ENCODE data around the gene SLC4A11.

The SLC4A11 gene

DNA sequence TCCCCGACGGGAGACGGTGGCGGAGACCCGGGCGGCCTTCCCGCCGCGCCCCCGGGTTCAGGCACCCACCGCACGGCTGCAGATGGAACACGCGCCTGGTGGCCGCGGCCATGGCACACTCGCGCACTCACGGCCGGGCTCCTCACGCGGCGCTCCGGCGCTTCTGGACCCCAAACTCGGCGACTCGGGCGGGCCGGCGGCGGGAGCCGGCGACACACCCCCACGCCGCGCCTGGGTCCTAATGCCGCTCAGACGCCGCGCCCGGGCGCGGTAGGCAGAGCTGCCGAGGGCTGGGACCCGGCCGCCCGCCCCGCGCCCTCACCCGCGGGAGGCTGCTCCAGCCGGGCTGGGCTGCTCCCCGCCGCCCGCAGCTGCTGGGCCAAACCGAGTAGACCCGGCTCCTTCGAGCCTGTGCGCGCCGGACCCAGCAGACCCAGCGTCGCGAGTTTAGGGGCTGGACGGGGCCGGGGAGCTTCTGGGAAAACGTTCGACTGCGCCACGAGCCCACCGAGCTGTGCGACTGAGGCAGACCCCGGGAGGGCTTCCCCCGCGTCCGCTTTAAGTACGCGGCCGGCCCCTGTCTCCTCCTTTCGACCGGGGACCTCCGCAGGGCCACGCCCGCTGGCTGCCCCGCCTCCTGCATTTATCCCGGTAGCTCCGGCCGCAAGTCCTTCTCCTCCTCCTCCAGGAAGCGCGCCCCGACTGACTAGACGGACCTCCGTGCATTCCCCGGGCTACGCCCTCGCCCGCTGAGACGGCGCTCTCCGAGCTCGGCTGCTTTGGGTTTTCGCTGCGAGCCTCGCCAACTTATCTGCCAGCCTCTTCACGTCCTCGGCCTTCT is at the start of gene SLC4A11:
TSS of gene SLC4A11 (minus strand) at position 165 of the 841 bp plus-strand sequence. CDS start at position 112, 53 bp downstream.
- no peak for DNase-seq

DNA sequence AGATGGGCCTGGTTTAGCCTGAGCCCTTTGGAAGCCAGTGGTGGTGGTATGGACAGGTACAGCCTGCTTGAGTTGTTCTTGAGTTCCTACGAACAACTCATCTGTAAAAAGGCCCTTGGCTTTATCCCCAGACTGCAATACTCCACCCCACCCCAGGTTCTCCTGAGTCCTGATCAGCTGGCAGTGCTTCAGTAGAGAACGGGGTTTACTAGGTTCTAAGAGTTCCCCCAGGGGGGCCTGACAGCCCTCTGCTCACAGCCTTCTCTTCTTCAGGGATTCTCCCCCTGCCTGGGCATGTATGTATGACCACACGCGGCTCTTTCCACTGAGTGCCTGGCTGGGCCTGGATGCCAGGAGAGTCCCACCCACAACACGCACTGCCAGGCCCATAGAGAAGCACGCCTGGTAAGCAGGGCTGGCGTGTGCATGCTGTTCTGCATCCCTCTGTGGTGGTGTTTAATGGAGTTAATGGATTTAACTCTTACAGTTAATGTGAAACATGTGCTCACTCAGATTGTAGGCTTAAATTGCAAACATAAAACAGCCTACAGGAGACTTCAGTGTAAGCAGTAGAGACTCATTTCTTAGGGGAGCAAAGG is 44.3 kb upstream of the SLC4A11 start:
- no peak for DNase-seq

DNA sequence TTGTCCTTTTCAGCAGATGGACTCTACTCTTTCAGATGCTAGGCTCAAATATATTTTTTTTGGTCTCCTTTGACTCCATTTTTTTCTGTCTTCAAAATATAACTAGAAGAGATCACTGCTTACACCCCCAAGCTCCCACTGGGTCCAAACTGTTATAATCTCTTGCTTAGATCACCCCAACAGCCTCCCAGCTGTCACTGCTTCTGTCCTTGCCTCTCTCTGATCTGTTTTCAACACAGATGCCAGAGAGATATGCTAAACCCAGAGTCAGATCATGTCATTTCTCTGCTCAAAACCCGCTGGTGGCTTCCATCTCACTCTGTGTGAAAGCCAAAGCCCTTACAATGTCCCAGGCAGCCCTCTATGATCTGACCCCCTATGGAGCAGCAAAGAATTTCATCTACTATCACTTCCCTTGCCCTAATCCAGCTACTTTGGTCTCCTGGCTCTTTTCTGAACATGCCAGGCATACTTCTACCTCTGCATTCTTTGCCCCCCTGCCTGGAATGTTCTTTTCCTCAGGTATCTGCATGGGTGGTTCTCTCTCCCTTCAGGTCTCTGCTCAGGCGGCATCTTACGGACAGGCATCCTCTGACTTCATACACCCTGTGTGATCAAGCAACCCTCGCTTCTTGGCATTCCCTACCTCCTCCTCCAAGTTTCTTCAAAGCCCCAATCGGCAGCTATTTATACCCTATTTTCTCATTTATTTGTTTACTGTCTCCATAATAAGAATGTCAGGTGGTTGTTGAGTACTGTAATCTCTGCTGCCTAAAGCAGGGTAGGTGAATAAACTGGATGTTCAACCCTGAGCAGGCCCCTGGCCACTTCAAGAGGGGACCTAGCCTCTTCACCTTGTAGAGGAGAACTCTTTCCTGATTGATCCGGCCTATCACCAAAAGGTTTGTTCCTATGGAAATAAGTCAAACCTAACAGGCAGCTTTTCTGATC is 43.6 kb upstream of the SLC4A11 start:
- DNase-seq, result no peak

DNA sequence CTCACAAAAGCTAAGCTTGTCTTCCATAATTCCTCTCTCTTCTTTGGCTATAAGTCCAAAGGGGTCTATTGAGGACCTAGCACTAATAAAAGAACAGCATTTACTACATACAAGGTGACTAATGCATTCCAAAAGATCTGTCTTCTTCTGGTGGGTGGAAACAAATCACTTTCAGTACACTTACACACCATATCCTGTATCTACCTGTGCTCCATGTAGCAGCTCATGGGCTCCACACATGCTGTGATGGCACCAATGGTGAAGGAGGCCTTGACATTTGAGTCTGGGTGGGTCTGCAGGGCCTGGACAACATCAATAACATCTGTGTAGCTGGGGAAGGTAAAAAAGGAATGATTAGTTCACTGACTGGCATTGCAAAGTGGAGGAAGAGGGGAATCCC is 42.4 kb upstream of the SLC4A11 start:
- no peak for DNase-seq

DNA sequence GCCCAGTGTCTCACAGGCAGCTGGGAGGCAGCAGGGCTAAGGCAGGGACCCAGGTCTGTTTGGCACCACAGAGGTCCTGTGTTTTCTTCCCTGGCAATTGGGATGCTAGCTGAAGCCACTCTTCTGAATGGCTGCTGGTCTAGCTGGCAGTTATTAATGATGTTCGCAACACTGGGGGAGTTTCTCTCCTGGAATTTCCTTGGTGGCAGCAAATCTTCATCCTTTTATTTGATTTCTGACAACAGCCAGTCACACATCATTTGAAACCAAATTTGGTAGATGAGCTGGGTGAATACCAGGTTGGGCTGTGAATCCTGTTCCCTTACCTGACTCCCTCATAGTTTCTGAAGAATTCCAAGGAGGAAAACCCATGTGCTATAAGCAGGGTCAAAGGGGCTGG is 40.8 kb upstream of the SLC4A11 start:
- DNase-seq, result no peak

DNA sequence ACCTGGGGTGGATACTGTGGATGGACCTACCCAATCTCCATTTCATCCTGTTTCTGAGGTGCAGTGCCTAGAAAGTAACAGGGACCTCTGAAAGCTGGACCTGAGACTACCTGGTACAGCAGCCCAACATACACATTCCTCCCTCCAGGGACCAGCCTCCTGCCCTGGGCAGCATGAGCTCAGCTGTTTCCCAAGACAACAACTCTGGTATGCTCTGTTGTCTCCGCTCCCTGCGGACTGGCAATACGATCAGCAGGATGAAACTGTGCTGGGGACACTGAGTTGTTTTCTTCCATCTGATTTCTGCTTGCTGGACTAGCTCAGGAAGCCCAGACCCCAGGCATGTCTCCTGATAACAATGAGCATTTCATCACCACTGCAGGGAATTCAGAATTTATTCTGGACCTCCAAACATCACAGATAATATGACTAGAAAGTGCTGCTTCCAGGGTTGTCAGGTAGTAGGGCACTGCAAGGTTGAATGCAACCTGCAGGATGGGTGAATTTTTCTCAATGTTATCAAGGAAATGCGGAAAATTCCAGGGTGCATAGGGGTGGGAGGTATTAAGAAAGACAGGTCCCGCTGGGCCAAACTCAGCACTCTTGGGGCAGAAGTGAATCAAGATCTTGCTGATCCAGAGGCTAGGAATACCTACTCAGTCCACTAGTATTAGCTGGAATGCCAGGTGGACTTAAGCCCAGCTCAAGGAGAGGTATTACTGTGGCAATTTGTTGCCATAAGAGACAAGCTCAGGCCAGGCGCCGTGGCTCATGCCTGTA is 38.9 kb upstream of the SLC4A11 start:
- no peak for DNase-seq

DNA sequence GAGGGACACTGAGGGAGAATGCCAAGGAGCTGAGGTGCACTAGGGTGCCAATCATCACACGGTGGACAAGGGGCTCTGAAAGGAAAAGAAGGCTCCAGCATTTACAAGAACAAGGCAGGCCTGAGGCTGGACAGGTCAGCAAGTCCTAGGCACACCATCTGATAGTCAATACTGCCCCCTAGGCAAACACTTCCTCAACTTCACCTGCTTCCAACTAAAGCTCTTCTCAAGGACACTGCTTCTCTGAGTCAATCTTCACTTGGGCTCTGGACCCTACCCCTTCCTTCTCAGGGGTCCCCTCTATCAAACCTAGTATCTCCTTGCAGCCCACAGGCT is 37.7 kb upstream of the SLC4A11 start:
- no peak for DNase-seq

DNA sequence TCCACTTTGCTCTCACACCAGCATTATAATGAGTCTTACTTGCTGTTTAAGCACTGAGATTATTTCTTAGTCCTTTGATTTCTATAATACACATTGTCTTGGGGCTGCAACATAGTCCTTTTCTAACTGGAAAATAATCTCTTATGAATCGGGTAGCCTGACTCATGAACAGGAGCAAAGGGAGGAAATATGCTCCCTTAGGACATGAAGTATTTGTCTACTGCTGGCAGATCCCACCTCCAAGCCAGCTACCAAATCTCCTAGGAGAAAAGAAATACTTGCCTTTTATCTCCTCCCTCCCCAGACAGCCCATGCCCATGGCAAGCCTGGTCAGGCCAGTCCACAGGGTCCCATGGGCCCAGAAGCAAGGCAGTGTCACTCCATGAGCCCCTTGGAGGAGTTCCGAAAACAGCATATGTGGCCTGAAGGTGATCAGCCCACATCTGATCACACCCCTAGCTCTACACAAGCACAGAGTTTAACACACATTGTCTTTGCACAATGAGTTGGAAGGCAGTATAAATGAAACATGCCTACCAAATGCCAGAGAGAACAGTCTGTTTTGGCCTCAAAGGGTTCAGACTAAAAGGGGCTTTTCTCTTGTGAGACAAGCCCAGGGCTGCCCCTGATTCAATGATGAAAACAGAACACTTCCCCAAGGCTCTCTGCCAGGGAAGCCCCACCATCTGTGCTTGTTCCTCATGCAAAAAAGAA is 37.1 kb upstream of the SLC4A11 start:
- DNase-seq, result no peak

DNA sequence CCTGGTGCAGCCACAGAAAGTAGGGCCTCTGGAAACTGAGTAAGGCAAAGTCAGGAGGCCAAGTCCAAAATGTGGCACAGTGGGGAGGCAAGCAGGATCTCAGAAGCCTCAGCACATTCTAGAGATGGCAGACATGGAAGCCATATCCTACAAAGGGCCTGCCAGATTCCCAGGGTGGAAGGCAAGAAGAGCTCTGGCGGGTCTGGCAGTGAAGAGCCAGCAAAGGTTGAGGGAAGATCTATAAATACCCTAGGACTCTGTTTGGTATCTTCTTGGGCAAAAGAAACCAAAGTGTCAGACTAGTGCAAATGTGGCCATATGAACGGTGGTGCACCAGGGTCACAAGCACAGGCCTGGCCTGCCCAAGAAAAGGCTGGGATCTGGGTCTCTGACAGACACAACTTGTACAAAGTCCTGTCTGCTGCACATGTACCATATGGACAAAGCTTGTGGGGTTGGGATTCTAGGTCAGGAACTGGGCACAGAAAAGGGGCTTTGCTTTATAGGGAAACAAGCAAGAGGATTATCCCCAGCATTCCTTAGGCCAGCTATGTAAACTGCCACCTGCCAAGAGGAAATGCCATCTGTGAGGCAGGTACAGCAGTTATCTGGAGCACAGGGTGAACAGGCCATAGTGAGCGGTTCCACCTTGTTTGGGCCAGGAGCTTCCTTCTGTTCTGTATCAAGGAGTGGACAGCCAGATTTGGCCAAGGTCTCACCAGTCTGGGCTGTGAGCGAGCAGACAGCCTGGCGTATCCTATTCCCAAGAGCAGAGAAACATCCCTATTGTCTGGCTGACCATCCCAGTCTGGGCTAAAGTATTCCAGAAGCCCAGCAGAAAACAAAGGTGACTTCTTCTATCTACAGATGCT is 36.3 kb upstream of the SLC4A11 start:
- DNase-seq, result no peak

DNA sequence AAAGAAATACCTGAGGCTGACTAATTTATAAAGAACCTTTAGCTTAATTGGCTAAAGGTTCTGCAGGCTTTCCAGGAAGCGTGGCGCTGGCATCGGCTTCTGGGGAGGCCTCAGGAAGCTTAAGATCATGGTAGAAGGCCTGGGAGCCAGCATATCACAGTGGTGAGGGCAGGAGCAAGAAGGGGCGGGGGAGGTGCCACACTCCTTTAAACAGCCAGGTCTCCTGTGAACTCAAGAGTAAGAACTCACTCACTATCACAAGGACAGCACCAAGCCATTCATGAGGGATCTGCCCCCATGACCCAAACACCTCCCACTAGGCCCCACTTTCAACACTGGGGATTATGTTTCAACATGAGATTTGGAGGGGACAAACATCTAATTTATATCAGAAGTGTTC is 34.4 kb upstream of the SLC4A11 start:
- no peak for DNase-seq

DNA sequence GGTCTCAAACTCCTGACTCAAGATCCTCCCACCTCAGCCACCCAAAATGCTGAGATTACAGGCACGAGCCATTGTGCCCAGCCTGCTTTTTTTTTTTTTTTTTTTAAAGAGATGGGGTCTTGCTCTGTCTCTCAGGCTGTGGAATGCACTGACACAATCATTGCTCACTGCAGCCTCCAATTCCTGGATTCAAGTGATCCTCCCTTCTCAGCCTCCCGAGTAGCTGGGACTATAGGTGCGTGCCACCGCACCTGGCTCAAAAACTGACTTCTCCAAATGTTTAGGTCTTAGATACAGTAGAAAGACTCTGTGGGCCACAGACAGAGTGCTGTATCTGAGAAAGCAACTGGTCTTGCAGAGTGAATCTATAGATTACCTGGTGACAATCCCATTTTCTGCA is 31.1 kb upstream of the SLC4A11 start:
- DNase-seq, result no peak

DNA sequence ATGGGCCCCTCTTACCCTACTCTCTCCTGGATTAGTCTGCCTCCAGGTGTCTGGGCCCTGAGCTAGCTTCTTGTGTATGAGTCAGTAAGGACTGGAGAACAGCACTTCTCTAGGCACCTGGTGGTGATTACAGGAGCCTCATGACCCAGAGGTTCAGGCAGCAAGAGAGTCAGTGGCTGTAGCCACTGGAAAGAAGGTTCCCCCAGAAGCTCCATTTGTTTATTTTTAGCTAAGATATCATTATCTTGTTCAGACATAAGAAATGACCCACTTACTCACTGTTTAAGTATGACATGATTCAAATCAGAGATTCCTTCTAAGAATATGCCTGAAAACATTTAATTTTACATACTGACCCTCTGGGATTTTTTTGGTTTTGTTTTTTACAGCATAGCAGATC is 23.6 kb upstream of the SLC4A11 start:
- no peak for DNase-seq

DNA sequence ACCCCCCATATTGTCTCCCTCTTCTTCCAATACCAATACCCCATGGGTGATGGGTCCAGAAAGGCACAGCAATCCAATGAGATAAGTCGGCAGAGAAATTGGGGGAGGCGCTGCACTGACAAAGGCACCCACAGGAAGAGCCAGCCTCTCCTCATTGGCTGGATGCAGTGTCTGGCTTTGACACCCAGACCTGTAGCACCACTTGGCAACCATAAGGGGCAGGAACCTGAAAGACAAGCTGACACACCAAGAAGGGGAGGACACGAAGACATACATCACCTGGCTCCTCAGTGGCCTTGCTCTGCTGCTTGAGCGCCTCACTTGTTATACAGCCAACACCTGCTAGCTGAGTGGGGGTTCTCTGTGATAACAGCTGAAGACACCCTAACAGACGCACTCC is 19.4 kb upstream of the SLC4A11 start:
- no peak for DNase-seq

DNA sequence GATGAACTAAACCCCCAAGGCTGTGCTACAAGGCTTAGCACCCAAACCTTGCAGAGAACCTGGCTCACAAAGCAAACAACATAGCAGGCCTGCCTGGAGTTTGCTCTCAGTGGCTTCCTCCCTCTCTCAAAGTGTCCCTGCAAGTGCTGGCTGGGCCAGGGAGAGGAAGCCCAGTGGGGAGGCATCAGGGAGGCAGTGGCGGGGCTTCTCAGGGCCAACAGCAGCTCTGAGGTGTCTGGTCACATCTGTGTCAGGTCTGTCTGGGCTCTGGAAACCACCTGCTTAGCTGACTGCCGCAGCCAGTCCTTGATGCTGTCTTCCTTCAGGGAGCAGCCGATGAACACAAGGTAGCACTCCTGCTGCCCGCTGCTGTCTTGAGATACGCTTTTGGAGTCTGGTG is 16.7 kb upstream of the SLC4A11 start:
- DNase-seq, result no peak

DNA sequence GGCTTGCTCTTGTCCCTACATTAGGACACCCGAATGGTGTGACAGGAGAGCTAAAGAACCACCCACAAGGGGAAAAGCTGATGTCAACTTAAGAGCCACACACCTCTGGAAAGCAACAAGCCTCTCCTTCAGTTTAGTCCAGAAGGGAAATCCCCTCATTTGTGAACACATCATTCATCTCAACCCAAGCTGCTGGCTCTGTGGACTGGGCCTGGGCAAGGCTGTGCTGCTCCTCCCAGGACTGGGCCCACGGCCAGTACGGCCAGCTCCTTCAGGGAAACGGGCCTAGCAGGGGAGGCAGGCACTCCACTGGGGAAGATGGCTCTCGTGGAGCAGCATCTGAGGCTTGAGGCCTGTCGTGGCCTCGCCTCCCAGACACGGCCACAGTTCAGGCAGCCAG is 12.8 kb upstream of the SLC4A11 start:
- no peak for DNase-seq

DNA sequence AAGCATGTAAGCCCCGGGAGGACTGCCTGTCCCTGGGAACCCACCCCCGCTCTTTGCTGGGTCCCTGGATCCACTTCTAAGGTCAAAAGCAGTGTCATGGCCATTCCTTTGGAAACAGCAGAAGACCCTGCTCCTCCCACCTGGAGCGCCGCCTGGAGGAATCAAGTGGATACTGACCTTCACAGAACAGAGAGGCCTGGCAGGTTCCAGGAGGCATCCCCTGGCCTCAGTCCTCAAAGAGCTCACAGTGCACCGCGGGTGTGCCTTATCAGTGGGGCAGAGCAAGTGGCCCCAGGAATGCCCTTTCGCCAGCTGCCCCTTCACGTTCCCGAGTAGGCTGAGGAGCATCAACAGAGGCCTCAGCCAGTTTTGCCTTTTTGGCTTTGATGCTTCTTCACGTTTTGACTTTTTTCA is 11.1 kb upstream of the SLC4A11 start:
- DNase-seq, result no peak

DNA sequence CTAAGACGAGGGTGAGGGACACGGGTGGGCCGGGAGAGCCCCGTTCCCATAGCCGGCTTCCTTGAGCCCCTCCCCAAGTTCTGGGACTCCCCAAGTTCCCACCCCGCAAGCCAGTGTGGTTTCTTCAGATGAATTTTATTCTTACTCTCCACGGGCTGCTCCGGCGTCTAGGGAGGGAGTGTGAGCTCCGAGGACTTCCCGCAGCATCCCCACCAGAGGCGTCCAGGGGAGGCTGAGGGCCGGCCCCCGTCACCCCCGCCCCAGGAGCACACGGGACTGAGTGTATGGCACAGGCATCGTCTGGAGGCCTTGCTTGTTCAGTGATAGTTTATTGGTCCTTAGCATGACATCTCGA is 10.0 kb upstream of the SLC4A11 start:
- no peak for DNase-seq

DNA sequence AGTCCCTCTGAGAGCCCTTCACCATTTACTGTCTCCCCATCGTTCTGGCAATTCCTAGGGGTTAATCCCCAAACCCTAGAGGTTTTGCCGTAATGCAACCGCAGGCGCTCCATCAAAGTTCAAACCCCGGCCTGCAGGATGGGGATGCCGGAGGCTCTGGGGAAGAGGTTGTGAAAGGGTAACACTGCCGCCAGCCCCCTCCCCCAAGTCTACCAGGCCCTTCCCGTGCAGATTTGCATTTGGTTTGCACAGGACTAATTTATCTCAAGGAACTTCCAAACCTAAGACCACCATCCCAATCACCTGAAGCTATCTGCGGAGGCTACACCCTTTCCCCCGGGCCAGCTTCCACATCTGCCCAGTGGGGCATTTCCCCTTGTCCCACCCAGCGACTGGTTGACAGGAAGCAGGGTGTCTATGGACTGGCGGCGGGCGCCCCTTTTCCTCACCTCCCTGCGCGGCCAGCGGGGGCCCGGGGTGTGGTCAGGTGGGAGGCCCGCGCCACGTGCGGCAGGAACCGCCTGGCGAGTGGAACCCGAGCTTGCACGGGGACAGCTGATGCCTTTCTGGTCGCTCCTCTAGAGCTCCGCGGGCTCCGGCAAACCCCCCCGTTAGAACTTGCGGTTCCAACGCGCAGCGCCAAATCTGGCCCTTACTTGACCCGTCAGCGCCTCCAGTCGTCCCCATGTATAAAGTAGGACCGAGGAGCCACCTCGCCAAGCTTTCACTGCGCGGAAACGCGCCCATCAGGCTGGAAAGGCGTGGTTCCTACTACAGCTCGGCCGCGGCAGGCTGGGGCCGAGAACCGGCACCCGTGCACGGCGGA is 9.4 kb upstream of the SLC4A11 start:
- peak; percentile 7 for DNase-seq

DNA sequence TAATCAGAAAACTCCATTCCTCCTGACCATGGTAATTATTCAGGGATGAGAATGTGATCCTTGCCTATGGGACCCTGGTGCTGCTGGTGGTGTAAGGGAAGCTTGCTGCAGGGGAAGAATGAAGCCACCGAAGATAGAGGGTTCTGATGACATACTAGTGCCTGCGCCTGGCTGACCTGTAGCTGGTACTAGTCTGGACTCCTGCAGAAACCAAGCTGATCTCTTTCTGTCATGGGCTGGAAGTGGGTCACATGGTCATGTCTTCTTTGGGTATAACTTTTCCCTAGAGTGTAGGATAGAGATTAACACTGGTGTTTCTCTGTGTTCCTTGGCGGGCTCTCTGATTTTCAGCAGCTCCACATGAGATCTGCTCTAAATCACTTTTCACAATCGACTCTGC is 8.6 kb upstream of the SLC4A11 start:
- no peak for DNase-seq

DNA sequence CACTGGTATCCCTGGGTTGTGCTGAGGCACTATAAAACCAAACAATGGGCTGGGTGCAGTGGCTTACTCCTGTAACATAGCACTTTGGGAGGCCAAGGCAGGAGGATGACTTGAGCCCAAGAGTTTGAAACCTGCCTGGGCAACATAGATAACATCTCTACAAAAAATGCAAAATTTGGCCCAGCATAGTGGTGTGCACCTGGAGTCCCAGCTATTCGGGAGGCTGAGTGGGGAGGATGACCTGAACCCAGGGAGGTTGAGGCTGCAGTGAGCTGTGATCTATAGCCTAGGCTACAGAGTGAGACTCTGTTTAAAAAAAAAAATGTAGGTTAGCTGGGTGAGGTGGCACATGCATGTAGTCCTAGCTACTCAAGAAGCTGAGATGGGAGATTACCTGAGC is 7.7 kb upstream of the SLC4A11 start:
- no peak for DNase-seq

Data from NCI-H2227 treated with DMSO at 0.1 percent for 48 hours (cell line).